Nephron progenitor cell (in vitro differentiated cells): ENCODE measurements around the gene PAK6.
A peak's percentile ranks its signal among the peaks of the same experiment; 100 is the strongest.

Experiments
- DNase-seq: peaks from one replicate; pipeline ENCODE4 v3.0.0; 2021
- H3K27ac Mint-ChIP-seq: 2 replicates; pipeline ENCODE4 v1.8.0; 2021; ENCODE audit warnings: mild to moderate bottlenecking, moderate library complexity, mixed read lengths
- H3K27me3 Mint-ChIP-seq: 2 replicates; pipeline ENCODE4 v1.8.0; 2021; ENCODE audit warnings: mild to moderate bottlenecking, low read depth, mixed read lengths; ENCODE audit not compliant: poor library complexity
- H3K36me3 Mint-ChIP-seq: 2 replicates; pipeline ENCODE4 v1.8.0; 2021; ENCODE audit warnings: low read depth, mixed read lengths
- H3K4me1 Mint-ChIP-seq: 2 replicates; pipeline ENCODE4 v1.8.0; 2021; ENCODE audit warnings: mixed read lengths
- H3K4me3 Mint-ChIP-seq: 2 replicates; pipeline ENCODE4 v1.8.0; 2021; ENCODE audit warnings: mild to moderate bottlenecking, moderate library complexity, mixed read lengths
- H3K9me3 Mint-ChIP-seq: 2 replicates; pipeline ENCODE4 v1.8.0; 2021; ENCODE audit warnings: mild to moderate bottlenecking, moderate library complexity, mixed read lengths
- CTCF ChIP-seq: fragments of 200-600 bp; sonication (generic); IDR thresholded peaks from 2 replicates; pipeline ENCODE4 v1.5.0; 2021; ENCODE audit warnings: antibody characterized with exemption

The PAK6 gene

GRCh38 chr15:40204100-40204499 lies 34.8 kb upstream of the PAK6 start:
- H3K4me1 Mint-ChIP-seq, result no peaks in the 10 kb centered on the region
- H3K36me3 Mint-ChIP-seq, result peaks cover 68% of the 10 kb centered on the region
- TF ChIP-seq CTCF, result no peak
- H3K9me3 Mint-ChIP-seq, result no peaks in the 10 kb centered on the region
- no peak for DNase-seq
- no peak overlapping the region for H3K27ac Mint-ChIP-seq
- H3K4me3 Mint-ChIP-seq, result no peak overlapping the region
- H3K27me3 Mint-ChIP-seq, result no peaks in the 10 kb centered on the region

DNA sequence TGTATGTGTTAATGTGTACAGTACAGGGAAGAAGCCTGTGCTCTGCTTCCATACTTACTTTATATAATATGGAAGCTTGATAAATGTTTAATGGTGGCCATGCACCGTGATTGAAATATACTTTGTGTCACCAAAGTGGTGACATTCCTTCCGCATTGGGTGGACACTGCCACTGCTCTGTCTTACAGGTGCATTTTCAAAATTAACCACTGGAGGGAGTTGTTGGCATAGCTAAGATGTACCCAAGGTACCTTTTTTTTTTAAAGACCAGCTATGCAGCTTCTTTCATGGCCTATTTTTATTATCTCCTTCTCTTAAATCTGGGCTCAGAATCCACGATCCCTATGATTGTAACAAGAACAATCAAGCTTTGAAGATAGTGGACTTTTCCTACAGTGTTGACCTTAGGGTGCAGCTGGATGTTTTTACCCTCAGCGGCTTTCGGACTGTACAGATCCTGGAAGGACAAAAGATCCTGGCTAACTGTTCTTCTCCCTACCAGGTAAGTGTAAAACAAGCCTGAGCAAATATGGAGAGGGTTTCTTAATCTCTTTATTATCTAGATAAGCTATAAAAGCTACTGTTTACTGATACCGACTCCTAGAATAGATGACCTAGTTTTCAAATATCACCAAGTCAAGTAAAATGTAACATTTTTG lies 21.6 kb upstream of the PAK6 start:
- no peak overlapping the region for H3K27ac Mint-ChIP-seq
- peak; percentile 53 for DNase-seq
- TF ChIP-seq CTCF, result peak; percentile 82

GRCh38 chr15:40219801-40220200 lies 19.1 kb upstream of the PAK6 start:
- H3K27me3 Mint-ChIP-seq, result peaks cover 3% of the 10 kb centered on the region
- no peaks in the 10 kb centered on the region for H3K4me1 Mint-ChIP-seq
- H3K36me3 Mint-ChIP-seq, result peaks cover 69% of the 10 kb centered on the region
- H3K4me3 Mint-ChIP-seq, result no peak overlapping the region
- no peak for DNase-seq
- H3K9me3 Mint-ChIP-seq, result no peaks in the 10 kb centered on the region
- TF ChIP-seq CTCF, result no peak
- no peak overlapping the region for H3K27ac Mint-ChIP-seq

More for the DNA sequence above, 21.6 kb upstream of the PAK6 start:
- H3K27me3 Mint-ChIP-seq, result no peaks in the 10 kb centered on the region
- H3K4me3 Mint-ChIP-seq, result no peak overlapping the region
- H3K4me1 Mint-ChIP-seq, result no peaks in the 10 kb centered on the region
- no peaks in the 10 kb centered on the region for H3K9me3 Mint-ChIP-seq
- peaks cover 54% of the 10 kb centered on the region for H3K36me3 Mint-ChIP-seq

DNA sequence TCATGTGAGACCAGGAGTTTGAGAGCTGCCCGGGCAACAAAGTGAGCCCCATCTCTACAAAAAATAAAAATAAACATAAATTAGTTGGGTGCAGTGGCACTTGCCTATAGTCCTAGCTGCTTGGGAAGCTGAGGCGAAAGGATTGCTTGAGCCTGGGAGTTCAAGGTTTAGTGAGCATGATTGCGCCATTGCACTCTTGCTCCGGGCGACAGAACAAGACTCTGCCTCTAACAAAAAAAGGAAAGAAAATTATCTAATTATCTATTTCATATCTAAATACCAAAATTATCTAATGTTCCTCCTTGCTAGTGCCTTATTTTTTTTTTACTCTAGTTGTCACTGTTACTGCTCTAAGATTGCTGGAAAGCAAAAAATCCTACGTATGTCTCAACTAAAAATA lies 16.7 kb upstream of the PAK6 start:
- Mint-ChIP-seq H3K36me3 (peaks cover 71% of the 10 kb centered on the region), H3K9me3 (no peaks in the 10 kb centered on the region), H3K4me1 (no peaks in the 10 kb centered on the region), H3K4me3 (no peak overlapping the region), H3K27ac (no peak overlapping the region), H3K27me3 (peaks cover 3% of the 10 kb centered on the region)
- TF ChIP-seq CTCF, result no peak
- DNase-seq, result no peak

GRCh38 chr15:40226736-40227135 lies 12.1 kb upstream of the PAK6 start:
- H3K27me3 Mint-ChIP-seq, result peaks cover 7% of the 10 kb centered on the region
- no peaks in the 10 kb centered on the region for H3K9me3 Mint-ChIP-seq
- no peak overlapping the region for H3K4me3 Mint-ChIP-seq
- no peak overlapping the region for H3K27ac Mint-ChIP-seq
- no peaks in the 10 kb centered on the region for H3K4me1 Mint-ChIP-seq
- TF ChIP-seq CTCF, result no peak
- H3K36me3 Mint-ChIP-seq, result peaks cover 52% of the 10 kb centered on the region
- DNase-seq, result no peak

DNA sequence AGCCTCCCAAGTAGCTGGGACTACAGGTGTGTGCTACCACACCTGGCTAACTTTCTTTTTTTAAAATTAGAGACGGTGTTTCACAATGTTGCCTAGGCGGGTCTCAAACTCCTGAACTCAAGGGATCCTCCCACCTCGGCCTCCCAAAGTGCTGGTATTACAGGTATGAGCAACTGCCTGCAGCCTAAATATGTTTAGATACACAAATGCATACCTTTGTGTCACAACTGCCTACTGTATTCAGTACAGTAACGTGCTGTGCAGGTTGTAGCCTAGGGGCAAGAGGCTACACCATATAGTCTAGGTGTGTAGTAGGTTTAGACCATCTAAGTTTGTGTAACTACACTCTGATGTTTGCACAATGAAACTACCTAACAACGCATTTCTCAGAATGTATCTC lies 9.5 kb upstream of the PAK6 start:
- no peaks in the 10 kb centered on the region for H3K9me3 Mint-ChIP-seq
- H3K4me1 Mint-ChIP-seq, result peaks cover 7% of the 10 kb centered on the region
- peaks cover 31% of the 10 kb centered on the region for H3K36me3 Mint-ChIP-seq
- H3K4me3 Mint-ChIP-seq, result no peak overlapping the region
- no peak for TF ChIP-seq CTCF
- H3K27me3 Mint-ChIP-seq, result peaks cover 7% of the 10 kb centered on the region
- DNase-seq, result no peak
- H3K27ac Mint-ChIP-seq, result no peak overlapping the region
